SK-N-SH (cell line): ENCODE data around the gene ENTPD8.

ENCODE experiments used
- CTCF ChIP-seq: fragments of 200-600 bp; sonication (generic); IDR thresholded peaks from 2 replicates; pipeline ENCODE4 v1.6.1; 2017; ENCODE audit warnings: antibody characterized with exemption, mild to moderate bottlenecking, moderate library complexity
- EP300 ChIP-seq, 2 experiments: IDR thresholded peaks; 2 replicates each; pipeline versions ENCODE4 v1.4.0 to v1.6.1; 2012; ENCODE audit warnings: borderline replicate concordance in 1 of 2, low read depth in 1 of 2, low read length in 1 of 2
- FOSL2 ChIP-seq: IDR thresholded peaks from 2 replicates; pipeline ENCODE4 v1.4.0; 2012; ENCODE audit warnings: low read depth, mild to moderate bottlenecking, moderate library complexity, borderline replicate concordance
- FOXM1 ChIP-seq: IDR thresholded peaks from 2 replicates; pipeline ENCODE4 v1.4.0; 2012; ENCODE audit warnings: low read depth, mild to moderate bottlenecking
- GABPA ChIP-seq: IDR thresholded peaks from 2 replicates; pipeline ENCODE4 v1.4.0; 2012; ENCODE audit warnings: low read depth, mild to moderate bottlenecking
- JUND ChIP-seq: IDR thresholded peaks from 2 replicates; pipeline ENCODE4 v1.4.0; 2012
- MAX ChIP-seq: IDR thresholded peaks from 2 replicates; pipeline ENCODE4 v1.4.0; 2012; ENCODE audit warnings: low read depth
- MEF2A ChIP-seq: IDR thresholded peaks from 2 replicates; pipeline ENCODE4 v1.4.0; 2012; ENCODE audit warnings: low read depth, borderline replicate concordance
- RAD21 ChIP-seq: IDR thresholded peaks from 2 replicates; pipeline ENCODE4 v1.6.1; 2012; ENCODE audit warnings: mild to moderate bottlenecking, low read length
- REST ChIP-seq: IDR thresholded peaks from 2 replicates; pipeline ENCODE4 v1.6.1; 2012; ENCODE audit warnings: mild to moderate bottlenecking, low read depth, low read length, moderate library complexity
- USF2 ChIP-seq: fragments of 150-350 bp; IDR thresholded peaks from 2 replicates; pipeline ENCODE4 v1.6.1; 2017; ENCODE audit warnings: antibody characterized with exemption, low read length, low read depth, borderline replicate concordance

- TF ChIP-seq RAD21, result peak; percentile 75
- TF ChIP-seq CTCF, result peak; percentile 59
- no peak for TF ChIP-seq MAX
- TF ChIP-seq USF2, result no peak
- TF ChIP-seq MEF2A, result no peak
- TF ChIP-seq EP300 (IDR thresholded peaks at IDR 0.05; ENCODE audit: borderline replicate concordance in 1 of 2, low read depth in 1 of 2, low read length in 1 of 2), result no peak
- no peak for TF ChIP-seq GABPA
- no peak for TF ChIP-seq FOXM1
- no peak for TF ChIP-seq REST
- TF ChIP-seq JUND, result no peak
- no peak for TF ChIP-seq FOSL2
These were observed 34.1 kb downstream of the ENTPD8 start for GRCh38 chr9:137406876-137407589.
